ENCODE data around the gene TFAP2D. TPM values are rescaled to one million over a fixed set of nuclear protein-coding genes. Genes with fewer than 3 reads are reported as not detected.

TFAP2D gene
- total RNA-seq, 4 donors from 2014 or later = not detected

GRCh38 chr6:50724381-50725124 is 11.2 kb downstream of the TFAP2D start:
- no peak for TF ChIP-seq POLR2A (IDR thresholded peaks at IDR 0.05)
- TF ChIP-seq, protein P1, sequence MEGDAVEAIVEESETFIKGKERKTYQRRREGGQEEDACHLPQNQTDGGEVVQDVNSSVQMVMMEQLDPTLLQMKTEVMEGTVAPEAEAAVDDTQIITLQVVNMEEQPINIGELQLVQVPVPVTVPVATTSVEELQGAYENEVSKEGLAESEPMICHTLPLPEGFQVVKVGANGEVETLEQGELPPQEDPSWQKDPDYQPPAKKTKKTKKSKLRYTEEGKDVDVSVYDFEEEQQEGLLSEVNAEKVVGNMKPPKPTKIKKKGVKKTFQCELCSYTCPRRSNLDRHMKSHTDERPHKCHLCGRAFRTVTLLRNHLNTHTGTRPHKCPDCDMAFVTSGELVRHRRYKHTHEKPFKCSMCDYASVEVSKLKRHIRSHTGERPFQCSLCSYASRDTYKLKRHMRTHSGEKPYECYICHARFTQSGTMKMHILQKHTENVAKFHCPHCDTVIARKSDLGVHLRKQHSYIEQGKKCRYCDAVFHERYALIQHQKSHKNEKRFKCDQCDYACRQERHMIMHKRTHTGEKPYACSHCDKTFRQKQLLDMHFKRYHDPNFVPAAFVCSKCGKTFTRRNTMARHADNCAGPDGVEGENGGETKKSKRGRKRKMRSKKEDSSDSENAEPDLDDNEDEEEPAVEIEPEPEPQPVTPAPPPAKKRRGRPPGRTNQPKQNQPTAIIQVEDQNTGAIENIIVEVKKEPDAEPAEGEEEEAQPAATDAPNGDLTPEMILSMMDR (IDR thresholded peaks at IDR 0.05) = no peak
- Histone ChIP-seq H3K4me3 (no peak overlapping the region), H3K27me3 (peaks cover 0 to 66% (median 10%) of the 10 kb centered on the region in 4 donors), H3K27ac (no peak overlapping the region), H3K36me3 (no peaks in the 10 kb centered on the region), H3K4me1 (no peaks in the 10 kb centered on the region), H3K9me3 (no peaks in the 10 kb centered on the region)
- 13 to 16% methylated on average over 16 of the region's 43 CpGs for WGBS, 2 donors
- no peak for DNase-seq
- intact Hi-C loops (cut with DNase I) = no loop called here

DNA sequence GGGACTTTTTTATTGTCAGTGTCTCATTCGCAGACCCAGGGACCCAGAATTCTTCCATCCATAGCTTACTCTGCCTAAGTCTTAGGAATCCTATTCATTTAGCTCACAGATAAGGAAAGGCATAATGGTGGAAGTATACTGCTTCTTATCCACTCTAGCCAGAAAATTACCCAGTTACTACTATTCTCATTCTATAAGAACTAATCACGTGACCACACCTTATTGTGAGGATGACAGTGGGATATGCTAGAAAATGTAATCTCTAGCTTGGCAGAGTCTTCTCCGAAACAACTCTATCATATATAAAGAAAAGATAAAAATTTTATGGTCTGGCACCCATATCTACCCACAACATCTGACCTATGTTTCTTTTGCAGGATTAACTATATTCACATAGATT is 21.2 kb downstream of the TFAP2D start:
- no peaks in the 10 kb centered on the region for H3K27me3 ChIP-seq
- no peaks in the 10 kb centered on the region for H3K4me1 ChIP-seq
- no peak for TF ChIP-seq POLR2A (IDR thresholded peaks at IDR 0.05)
- TF ChIP-seq, protein P1 (IDR thresholded peaks at IDR 0.05) = no peak
- no peak for DNase-seq
- intact Hi-C loops (cut with DNase I) = no loop called here
- H3K27ac ChIP-seq = no peak overlapping the region
- WGBS, 2 donors = 56 to 82% methylated on average over 3 of the region's 3 CpGs
- no peaks in the 10 kb centered on the region for H3K9me3 ChIP-seq
- no peak overlapping the region for H3K4me3 ChIP-seq
- H3K36me3 ChIP-seq = no peaks in the 10 kb centered on the region

DNA sequence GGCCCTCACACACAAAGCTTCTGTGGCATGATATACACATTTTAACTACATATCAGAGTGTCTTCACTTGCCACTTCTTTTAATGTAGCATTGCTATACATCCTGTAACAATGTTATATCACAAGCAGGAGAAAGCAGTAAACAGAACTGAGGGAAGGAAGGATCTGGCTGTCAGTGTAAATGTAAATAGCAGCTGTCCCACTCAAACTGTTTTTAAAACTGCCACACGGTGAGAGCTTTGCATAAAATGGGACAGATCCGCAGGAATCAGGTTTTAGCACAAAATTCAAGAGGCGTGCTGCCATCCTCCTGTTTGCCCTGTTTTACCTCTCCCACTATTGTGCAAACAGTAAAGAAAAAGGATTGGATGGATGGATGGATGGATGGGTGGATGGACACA is 28.8 kb downstream of the TFAP2D start:
- intact Hi-C loops (cut with DNase I) = no loop called here
- WGBS, 2 donors = 31 to 44% methylated on average over 3 of the region's 3 CpGs

DNA sequence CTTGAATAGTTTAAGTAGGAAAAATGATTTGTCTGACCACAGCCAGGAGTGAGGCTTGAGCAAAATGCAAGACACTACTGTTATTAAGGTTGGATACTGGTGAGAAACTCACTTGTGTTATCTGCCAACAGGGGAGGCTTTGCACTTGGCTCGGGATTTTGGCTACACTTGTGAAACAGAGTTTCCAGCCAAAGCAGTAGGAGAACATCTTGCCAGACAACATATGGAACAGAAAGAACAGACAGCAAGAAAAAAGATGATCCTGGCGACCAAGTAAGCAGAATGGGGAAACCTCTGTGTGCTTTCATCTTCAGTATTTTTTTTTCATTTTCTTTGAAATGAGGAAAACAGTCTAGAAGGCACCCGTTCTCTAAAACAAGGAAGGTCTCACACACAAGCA is 31.6 kb downstream of the TFAP2D start:
- H3K36me3 ChIP-seq = no peaks in the 10 kb centered on the region
- no peak overlapping the region for H3K27ac ChIP-seq
- no peaks in the 10 kb centered on the region for H3K9me3 ChIP-seq
- H3K27me3 ChIP-seq = no peaks in the 10 kb centered on the region
- WGBS, 2 donors = 41 to 57% methylated on average over 3 of the region's 3 CpGs
- no peak for TF ChIP-seq POLR2A (IDR thresholded peaks at IDR 0.05)
- TF ChIP-seq, protein P1 (IDR thresholded peaks at IDR 0.05) = no peak
- intact Hi-C loops (cut with DNase I) = no loop called here
- H3K4me3 ChIP-seq = no peak overlapping the region
- H3K4me1 ChIP-seq = no peaks in the 10 kb centered on the region
- DNase-seq = no peak

More for the DNA sequence above, 28.8 kb downstream of the TFAP2D start:
- Histone ChIP-seq H3K27me3 (no peaks in the 10 kb centered on the region), H3K27ac (no peak overlapping the region), H3K36me3 (no peaks in the 10 kb centered on the region), H3K4me3 (no peak overlapping the region), H3K4me1 (no peaks in the 10 kb centered on the region), H3K9me3 (no peaks in the 10 kb centered on the region)
- no peak for DNase-seq
- TF ChIP-seq, protein P1 (IDR thresholded peaks at IDR 0.05) = no peak

GRCh38 chr6:50762798-50763197 is 49.5 kb downstream of the TFAP2D start:
- 75 to 77% methylated on average over 3 of the region's 3 CpGs for WGBS, 2 donors
- Histone ChIP-seq H3K4me1 (no peaks in the 10 kb centered on the region), H3K27ac (no peak overlapping the region), H3K9me3 (no peaks in the 10 kb centered on the region), H3K27me3 (no peaks in the 10 kb centered on the region), H3K36me3 (no peaks in the 10 kb centered on the region), H3K4me3 (no peak overlapping the region)
- no peak for TF ChIP-seq POLR2A (IDR thresholded peaks at IDR 0.05)
- TF ChIP-seq, protein P1 (IDR thresholded peaks at IDR 0.05) = no peak
- DNase-seq = no peak
- intact Hi-C loops (cut with DNase I) = no loop called here
